ENCODE measurements around the gene PLA2G3.

Gene PLA2G3

DNA sequence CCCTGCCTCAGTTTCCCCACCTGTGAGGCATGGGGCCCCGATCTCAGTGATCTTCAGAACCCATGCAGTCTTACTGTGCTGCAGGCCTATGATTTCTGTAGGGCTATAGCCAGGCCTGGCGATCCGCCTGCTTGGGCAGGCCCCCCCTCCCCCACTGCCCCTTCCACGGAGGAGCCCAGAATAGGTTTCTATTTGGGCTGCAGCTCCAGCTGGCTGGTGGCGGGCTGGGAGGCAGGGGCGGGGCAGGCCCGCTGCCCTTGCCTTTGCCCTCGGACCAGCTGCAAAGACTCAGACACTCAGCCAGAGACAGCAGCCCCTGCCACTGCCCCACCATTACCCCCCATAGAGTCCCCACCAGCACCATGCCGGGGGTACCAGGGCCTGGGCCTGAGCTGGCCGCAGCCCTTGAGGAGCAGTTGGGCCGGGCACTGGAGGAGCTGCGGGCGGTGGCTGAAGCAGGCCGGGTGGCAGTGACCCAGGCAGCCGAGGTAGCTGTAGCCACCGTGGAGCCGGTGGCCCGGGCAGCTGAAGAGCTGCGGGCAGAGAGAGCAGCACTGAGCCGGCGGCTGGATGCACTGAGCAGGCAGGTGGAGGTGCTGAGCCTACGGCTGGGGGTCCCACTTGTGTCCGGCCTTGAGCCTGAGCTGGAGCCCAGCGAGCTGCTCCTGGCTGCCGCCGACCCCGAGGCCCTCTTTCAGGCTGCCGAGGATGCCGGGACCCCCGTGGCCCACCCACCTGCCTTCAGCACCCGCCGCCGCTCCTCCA, 47.0 kb downstream of the PLA2G3 start:
- no peak overlapping the region for H3K4me3 ChIP-seq (ENCODE audit: control insufficient read depth, low read depth, low read length)
- no peak for DNase-seq (ENCODE audit: low read depth)
- TF ChIP-seq, protein P1, sequence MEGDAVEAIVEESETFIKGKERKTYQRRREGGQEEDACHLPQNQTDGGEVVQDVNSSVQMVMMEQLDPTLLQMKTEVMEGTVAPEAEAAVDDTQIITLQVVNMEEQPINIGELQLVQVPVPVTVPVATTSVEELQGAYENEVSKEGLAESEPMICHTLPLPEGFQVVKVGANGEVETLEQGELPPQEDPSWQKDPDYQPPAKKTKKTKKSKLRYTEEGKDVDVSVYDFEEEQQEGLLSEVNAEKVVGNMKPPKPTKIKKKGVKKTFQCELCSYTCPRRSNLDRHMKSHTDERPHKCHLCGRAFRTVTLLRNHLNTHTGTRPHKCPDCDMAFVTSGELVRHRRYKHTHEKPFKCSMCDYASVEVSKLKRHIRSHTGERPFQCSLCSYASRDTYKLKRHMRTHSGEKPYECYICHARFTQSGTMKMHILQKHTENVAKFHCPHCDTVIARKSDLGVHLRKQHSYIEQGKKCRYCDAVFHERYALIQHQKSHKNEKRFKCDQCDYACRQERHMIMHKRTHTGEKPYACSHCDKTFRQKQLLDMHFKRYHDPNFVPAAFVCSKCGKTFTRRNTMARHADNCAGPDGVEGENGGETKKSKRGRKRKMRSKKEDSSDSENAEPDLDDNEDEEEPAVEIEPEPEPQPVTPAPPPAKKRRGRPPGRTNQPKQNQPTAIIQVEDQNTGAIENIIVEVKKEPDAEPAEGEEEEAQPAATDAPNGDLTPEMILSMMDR (conservative IDR thresholded peaks at IDR 0.05; ENCODE audit: control insufficient read depth, insufficient read depth, low read depth, low read length) = no peak

DNA sequence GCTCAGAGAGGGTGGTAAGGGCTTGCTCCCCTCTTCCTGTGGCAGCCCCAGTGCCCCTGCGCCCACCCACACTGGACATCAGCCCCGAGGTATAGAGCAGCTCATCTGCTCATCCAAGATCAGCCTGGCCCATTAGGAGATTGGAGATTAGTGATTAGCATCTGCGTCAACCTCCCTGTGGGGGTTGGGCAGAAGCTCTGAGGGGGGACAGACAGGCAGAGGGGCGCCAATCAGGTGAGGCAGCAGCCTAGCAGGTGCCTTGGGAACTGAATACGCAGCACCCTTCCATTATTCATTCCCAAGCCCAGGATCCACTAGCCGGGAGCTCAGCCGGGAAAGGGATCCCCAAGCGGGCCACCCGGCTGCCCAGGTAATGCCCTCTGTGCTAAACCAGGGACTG, 48.1 kb downstream of the PLA2G3 start:
- no peak for DNase-seq (ENCODE audit: low read depth)
- TF ChIP-seq, protein P1 (conservative IDR thresholded peaks at IDR 0.05; ENCODE audit: control insufficient read depth, insufficient read depth, low read depth, low read length) = no peak
- no peak overlapping the region for H3K4me3 ChIP-seq (ENCODE audit: control insufficient read depth, low read depth, low read length)

DNA sequence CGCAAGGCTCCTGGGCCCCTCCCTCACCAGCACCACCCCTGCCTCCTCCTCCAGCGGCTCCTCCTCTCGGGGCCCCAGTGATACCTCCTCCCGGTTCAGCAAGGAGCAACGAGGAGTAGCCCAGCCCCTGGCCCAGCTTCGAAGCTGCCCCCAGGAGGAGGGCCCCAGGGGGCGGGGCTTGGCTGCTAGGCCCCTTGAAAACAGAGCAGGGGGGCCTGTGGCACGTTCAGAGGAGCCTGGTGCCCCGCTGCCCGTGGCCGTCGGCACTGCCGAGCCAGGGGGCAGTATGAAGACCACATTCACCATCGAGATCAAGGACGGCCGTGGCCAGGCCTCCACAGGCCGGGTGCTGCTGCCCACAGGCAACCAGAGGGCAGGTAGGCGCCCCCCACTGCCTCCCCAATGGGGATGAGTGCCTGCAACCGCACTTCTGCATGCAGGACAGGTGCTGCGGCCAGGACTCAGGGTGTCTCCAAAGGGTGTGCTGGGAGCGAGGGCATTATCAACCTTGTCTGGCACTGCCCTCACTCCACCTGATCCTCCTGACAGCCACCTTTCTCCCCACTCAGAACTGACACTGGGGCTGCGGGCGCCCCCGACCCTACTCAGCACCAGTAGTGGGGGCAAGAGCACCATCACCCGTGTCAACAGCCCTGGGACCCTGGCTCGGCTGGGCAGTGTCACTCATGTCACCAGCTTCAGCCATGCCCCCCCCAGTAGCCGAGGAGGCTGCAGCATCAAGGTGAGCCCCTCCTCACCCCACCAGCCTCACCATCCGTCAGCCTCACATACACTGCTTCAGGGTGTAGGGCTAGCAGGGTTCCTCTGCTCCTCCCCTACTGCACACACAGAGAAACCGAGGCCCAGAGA, 49.0 kb downstream of the PLA2G3 start:
- H3K4me3 ChIP-seq (ENCODE audit: control insufficient read depth, low read depth, low read length) = no peak overlapping the region
- no peak for DNase-seq (ENCODE audit: low read depth)
- TF ChIP-seq, protein P1 (conservative IDR thresholded peaks at IDR 0.05; ENCODE audit: control insufficient read depth, insufficient read depth, low read depth, low read length) = no peak

DNA sequence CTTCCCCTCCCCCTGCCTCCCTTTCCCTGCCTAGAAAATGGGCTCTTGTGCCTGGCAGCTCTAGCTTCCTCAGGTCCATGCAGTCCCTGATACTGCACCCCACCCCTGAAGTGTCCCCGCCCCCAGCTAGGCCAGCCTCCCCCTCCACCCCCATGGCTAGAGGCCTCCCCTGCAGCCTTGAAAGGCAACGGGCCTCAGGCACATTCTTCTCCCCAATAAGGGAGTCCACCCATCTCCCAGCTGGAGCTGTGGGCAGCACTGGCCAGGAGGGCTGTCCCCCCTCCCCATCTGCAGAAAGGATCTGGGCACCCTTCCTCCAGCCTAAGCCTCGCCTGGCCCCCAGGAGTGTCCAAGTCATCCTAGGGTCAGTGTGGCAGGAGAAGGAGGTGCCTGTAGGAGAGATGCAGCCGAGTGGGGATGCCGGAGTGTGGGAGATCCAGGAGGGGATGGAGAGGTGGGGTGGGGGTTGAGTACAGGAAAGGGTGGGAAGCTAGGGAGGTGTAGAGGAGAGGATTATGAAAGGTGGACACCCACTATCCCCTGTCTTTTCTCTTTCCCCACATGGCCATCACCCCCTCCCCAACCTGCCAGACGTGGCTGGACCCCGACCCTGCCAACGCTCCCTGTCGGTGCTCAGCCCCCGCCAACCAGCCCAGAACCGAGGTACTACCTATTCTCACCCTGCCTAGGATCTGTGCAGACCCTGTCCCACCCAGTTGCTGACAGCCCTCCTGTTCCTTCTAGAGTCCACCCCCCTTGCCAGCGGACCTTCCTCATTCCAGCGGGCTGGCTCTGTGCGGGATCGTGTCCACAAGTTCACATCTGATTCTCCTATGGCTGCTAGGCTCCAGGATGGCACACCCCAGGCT, 49.9 kb downstream of the PLA2G3 start:
- no peak overlapping the region for H3K4me3 ChIP-seq (ENCODE audit: control insufficient read depth, low read depth, low read length)
- DNase-seq (ENCODE audit: low read depth) = no peak
- TF ChIP-seq, protein P1 (conservative IDR thresholded peaks at IDR 0.05; ENCODE audit: control insufficient read depth, insufficient read depth, low read depth, low read length) = no peak

DNA sequence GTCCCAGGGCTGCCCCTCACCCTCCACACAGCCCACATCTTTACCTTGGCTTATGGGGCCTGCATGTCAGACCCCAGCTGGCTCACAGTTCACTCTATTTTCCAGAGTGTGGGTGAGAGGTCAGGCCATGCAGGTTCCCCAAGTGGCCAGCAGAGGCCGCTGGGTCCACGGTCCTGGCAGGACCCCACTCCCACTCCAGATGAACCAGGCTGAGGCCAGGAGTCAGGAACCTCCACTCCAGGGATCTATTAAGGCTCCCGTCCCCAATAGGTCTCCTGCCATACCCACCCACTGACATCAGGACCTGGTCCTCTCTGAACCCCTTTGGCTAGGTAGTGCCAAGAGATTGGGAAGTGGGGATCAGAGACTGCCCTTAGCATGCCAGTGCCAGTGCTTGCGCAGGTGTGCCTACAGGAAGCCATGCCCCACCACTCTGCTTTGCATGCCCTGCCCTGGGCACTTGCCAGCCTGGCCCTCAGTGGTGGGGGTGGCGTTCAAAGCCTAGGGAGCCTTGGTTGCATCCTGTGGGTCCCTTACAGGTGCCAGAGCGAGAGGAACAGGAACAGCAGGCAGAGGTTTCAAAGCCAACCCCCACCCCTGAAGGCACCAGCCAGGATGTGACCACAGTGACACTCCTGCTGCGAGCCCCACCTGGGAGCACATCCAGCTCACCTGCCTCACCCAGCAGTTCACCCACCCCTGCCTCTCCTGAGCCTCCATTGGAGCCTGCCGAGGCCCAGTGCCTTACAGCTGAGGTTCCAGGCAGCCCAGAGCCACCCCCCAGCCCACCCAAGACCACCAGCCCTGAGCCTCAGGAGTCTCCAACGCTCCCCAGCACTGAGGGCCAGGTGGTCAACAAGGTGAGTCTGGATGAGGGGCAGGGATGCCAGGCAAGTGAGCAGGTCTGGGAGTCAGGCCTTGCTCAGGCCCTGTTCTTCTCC, 50.9 kb downstream of the PLA2G3 start:
- peak; percentile 49 for DNase-seq (ENCODE audit: low read depth)
- TF ChIP-seq, protein P1 (conservative IDR thresholded peaks at IDR 0.05; ENCODE audit: control insufficient read depth, insufficient read depth, low read depth, low read length) = peak; percentile 72
- H3K4me3 ChIP-seq (ENCODE audit: control insufficient read depth, low read depth, low read length) = no peak overlapping the region
